ENCODE measurements around the gene MARF1. TPM values are rescaled to one million over a fixed set of nuclear protein-coding genes. Genes with fewer than 3 reads are reported as not detected.
"Not testable (repeated sequence)": the region's sequence is repeated elsewhere in the genome, so short reads cannot be mapped to it uniquely, and the experiment has no call there.

MARF1 gene
- total and polyA plus RNA-seq, 5 donors, result 15.8 to 57.3 (median 50.8) TPM

GRCh38 chr16:15564604-15565339 lies 78.2 kb downstream of the MARF1 start:
- H3K4me3 ChIP-seq (ENCODE audit: low read length), result no peak overlapping the region
- WGBS, result 75% methylated on average over 7 of the region's 7 CpGs
- H3K4me1 ChIP-seq (ENCODE audit: control insufficient read depth, insufficient read depth, low read length), result no peaks in the 10 kb centered on the region
- no peak overlapping the region for H3K27ac ChIP-seq (ENCODE audit: low read length)
- no peaks in the 10 kb centered on the region for H3K9me3 ChIP-seq (ENCODE audit: control insufficient read depth, low read length)
- no peak for DNase-seq
- intact Hi-C loops (cut with DNase I), result loop anchor here in 1 of 4 donors (5.0 kb wide), 1 partner anchor 68 kb away; no protein-coding TSS in a partner anchor
- no peak for ATAC-seq
- no peaks in the 10 kb centered on the region for H3K27me3 ChIP-seq (ENCODE audit: control insufficient read depth, insufficient read depth)

GRCh38 chr16:15559176-15559575 lies 83.8 kb downstream of the MARF1 start:
- no peak for DNase-seq
- H3K4me1 ChIP-seq (ENCODE audit: control insufficient read depth, insufficient read depth, low read length), result no peaks in the 10 kb centered on the region
- 93% methylated on average over 4 of the region's 4 CpGs for WGBS
- H3K27ac ChIP-seq (ENCODE audit: low read length), result no peak overlapping the region
- intact Hi-C loops (cut with DNase I), result no loop called here
- no peaks in the 10 kb centered on the region for H3K27me3 ChIP-seq (ENCODE audit: control insufficient read depth, insufficient read depth)
- ATAC-seq, result no peak
- H3K9me3 ChIP-seq (ENCODE audit: control insufficient read depth, low read length), result no peaks in the 10 kb centered on the region
- H3K4me3 ChIP-seq (ENCODE audit: low read length), result no peak overlapping the region

- Histone ChIP-seq H3K4me1 (ENCODE audit: control insufficient read depth, insufficient read depth, low read length) (no peaks in the 10 kb centered on the region), H3K9me3 (ENCODE audit: control insufficient read depth, low read length) (no peaks in the 10 kb centered on the region), H3K4me3 (ENCODE audit: low read length) (no peak overlapping the region), H3K27me3 (ENCODE audit: control insufficient read depth, insufficient read depth) (no peaks in the 10 kb centered on the region), H3K27ac (ENCODE audit: low read length) (no peak overlapping the region)
- 79% methylated on average over 6 of the region's 6 CpGs for WGBS
- no peak for DNase-seq
- ATAC-seq, result no peak
- intact Hi-C loops (cut with DNase I), result no loop called here
Measured at GRCh38 chr16:15557258-15557657, 85.7 kb downstream of the MARF1 start.

- no peaks in the 10 kb centered on the region for H3K27me3 ChIP-seq (ENCODE audit: control insufficient read depth, insufficient read depth)
- no peak for DNase-seq
- no peak overlapping the region for H3K27ac ChIP-seq (ENCODE audit: low read length)
- no peaks in the 10 kb centered on the region for H3K4me1 ChIP-seq (ENCODE audit: control insufficient read depth, insufficient read depth, low read length)
- H3K9me3 ChIP-seq (ENCODE audit: control insufficient read depth, low read length), result no peaks in the 10 kb centered on the region
- H3K4me3 ChIP-seq (ENCODE audit: low read length), result no peak overlapping the region
- WGBS, result 95% methylated on average over 5 of the region's 5 CpGs
- intact Hi-C loops (cut with DNase I), result no loop called here
- ATAC-seq, result no peak
Measured at GRCh38 chr16:15556130-15556529, 86.8 kb downstream of the MARF1 start.

- intact Hi-C loops (cut with DNase I), result loop anchor here in 1 of 4 donors (5.0 kb wide), 1 partner anchor 126 kb away; no protein-coding TSS in a partner anchor
- Histone ChIP-seq H3K27ac (ENCODE audit: low read length) (no peak overlapping the region), H3K9me3 (ENCODE audit: control insufficient read depth, low read length) (no peaks in the 10 kb centered on the region), H3K4me3 (ENCODE audit: low read length) (no peak overlapping the region), H3K27me3 (ENCODE audit: control insufficient read depth, insufficient read depth) (no peaks in the 10 kb centered on the region), H3K4me1 (ENCODE audit: control insufficient read depth, insufficient read depth, low read length) (no peaks in the 10 kb centered on the region)
- WGBS, result 86% methylated on average over 10 of the region's 10 CpGs
- ATAC-seq, result no peak
- DNase-seq, result no peak
Measured at GRCh38 chr16:15553313-15554088, 89.5 kb downstream of the MARF1 start.

GRCh38 chr16:15552507-15552906 lies 90.4 kb downstream of the MARF1 start:
- Histone ChIP-seq H3K4me1 (ENCODE audit: control insufficient read depth, insufficient read depth, low read length) (no peaks in the 10 kb centered on the region), H3K4me3 (ENCODE audit: low read length) (no peak overlapping the region), H3K27me3 (ENCODE audit: control insufficient read depth, insufficient read depth) (no peaks in the 10 kb centered on the region), H3K27ac (ENCODE audit: low read length) (no peak overlapping the region), H3K9me3 (ENCODE audit: control insufficient read depth, low read length) (no peaks in the 10 kb centered on the region)
- WGBS, result 91% methylated on average over 6 of the region's 6 CpGs
- no peak for DNase-seq
- ATAC-seq, result no peak
- intact Hi-C loops (cut with DNase I), result loop anchor here in 1 of 4 donors (5.0 kb wide), 1 partner anchor 125 kb away; no protein-coding TSS in a partner anchor

- no peak overlapping the region for H3K4me3 ChIP-seq (ENCODE audit: low read length)
- 86% methylated on average over 3 of the region's 3 CpGs for WGBS
- no peaks in the 10 kb centered on the region for H3K27me3 ChIP-seq (ENCODE audit: control insufficient read depth, insufficient read depth)
- no peaks in the 10 kb centered on the region for H3K9me3 ChIP-seq (ENCODE audit: control insufficient read depth, low read length)
- no peak for ATAC-seq
- intact Hi-C loops (cut with DNase I), result loop anchor here in 1 of 4 donors (10.0 kb wide), 1 partner anchor 84 kb away; no protein-coding TSS in a partner anchor
- no peaks in the 10 kb centered on the region for H3K4me1 ChIP-seq (ENCODE audit: control insufficient read depth, insufficient read depth, low read length)
- no peak for DNase-seq
- H3K27ac ChIP-seq (ENCODE audit: low read length), result no peak overlapping the region
Measured at GRCh38 chr16:15548482-15548891, 94.5 kb downstream of the MARF1 start.

- intact Hi-C loops (cut with DNase I), result loop anchor here in 1 of 4 donors (10.0 kb wide), 1 partner anchor 83 kb away; no protein-coding TSS in a partner anchor
- Histone ChIP-seq H3K27ac (ENCODE audit: low read length) (no peak overlapping the region), H3K27me3 (ENCODE audit: control insufficient read depth, insufficient read depth) (no peaks in the 10 kb centered on the region), H3K4me1 (ENCODE audit: control insufficient read depth, insufficient read depth, low read length) (no peaks in the 10 kb centered on the region), H3K4me3 (ENCODE audit: low read length) (no peak overlapping the region), H3K9me3 (ENCODE audit: control insufficient read depth, low read length) (no peaks in the 10 kb centered on the region)
- WGBS, result 96% methylated on average over 6 of the region's 6 CpGs
- no peak for DNase-seq
- no peak for ATAC-seq
Measured at GRCh38 chr16:15547768-15548096, 95.2 kb downstream of the MARF1 start.

- H3K27me3 ChIP-seq (ENCODE audit: control insufficient read depth, insufficient read depth); DNase-seq; ATAC-seq; H3K27ac ChIP-seq (ENCODE audit: low read length); H3K4me1 ChIP-seq (ENCODE audit: control insufficient read depth, insufficient read depth, low read length); H3K4me3 ChIP-seq (ENCODE audit: low read length); H3K9me3 ChIP-seq (ENCODE audit: control insufficient read depth, low read length): not testable (repeated sequence)
- 96% methylated on average over 13 of the region's 13 CpGs for whole genome bisulfite sequencing
- intact Hi-C loops (cut with DNase I), result loop anchor here in 1 of 4 donors (10.0 kb wide), 1 partner anchor 82 kb away; no protein-coding TSS in a partner anchor
Measured at GRCh38 chr16:15547072-15547767, 95.7 kb downstream of the MARF1 start.

- ATAC-seq (no peak), DNase-seq (no peak)
- intact Hi-C loops (cut with DNase I), result loop anchor here in 1 of 4 donors (10.0 kb wide), 1 partner anchor 81 kb away; no protein-coding TSS in a partner anchor
- 97% methylated on average over 2 of the region's 2 CpGs for WGBS
- H3K27ac ChIP-seq (ENCODE audit: low read length), result no peak overlapping the region
- H3K4me1 ChIP-seq (ENCODE audit: control insufficient read depth, insufficient read depth, low read length), result no peaks in the 10 kb centered on the region
- no peak overlapping the region for H3K4me3 ChIP-seq (ENCODE audit: low read length)
- no peaks in the 10 kb centered on the region for H3K9me3 ChIP-seq (ENCODE audit: control insufficient read depth, low read length)
- H3K27me3 ChIP-seq (ENCODE audit: control insufficient read depth, insufficient read depth), result no peaks in the 10 kb centered on the region
Measured at GRCh38 chr16:15545544-15545943, 97.4 kb downstream of the MARF1 start.
